A549 (cell line): ENCODE measurements around the gene ADGRB2. TPM values are rescaled to one million over a fixed set of nuclear protein-coding genes. Genes with fewer than 3 reads are reported as not detected.

Experiments used
- ATAC-seq, 2 experiments: fragments of 200-7000 bp in 1 of 2; fragments of >200 bp in 1 of 2; cut with Nextera tagmentation in 1 of 2; cut with Tn5 transposase in 1 of 2; 3 replicates each; pipeline versions ENCODE4 v1.8.0 to v1.9.1; 2018 to 2020; ENCODE audit warnings: mild to moderate bottlenecking in 1 of 2, moderate library complexity in 1 of 2
- CTCF ChIA-PET: fragments of 300-600 bp; sonication (Branson Sonifier 250); formaldehyde crosslinking; extraction: SDS; loops from one replicate; lab custom pipeline; 2021; ENCODE audit warnings: antibody characterized with exemption, inconsistent platforms; lab: Yijun Ruan, JAX
- POLR2A ChIA-PET: fragments of 350-600 bp; formaldehyde crosslinking; extraction: SDS; loops from one replicate; lab custom pipeline; 2021; ENCODE audit warnings: antibody characterized with exemption, inconsistent platforms; lab: Yijun Ruan, JAX
- DNase-seq, 2 experiments: peaks; one replicate each; pipeline versions ENCODE4 v3.0.0 to v3.0.0-alpha.2; 2011 to 2016; ENCODE audit warnings: low read depth in 1 of 2, low spot score in 1 of 2
- FAIRE-seq: peaks from 2 replicates; lab custom pipeline; 2011; peaks lifted over from hg19 to GRCh38; lab: Jason Lieb, UNC
- H3K27ac ChIP-seq, 2 experiments: fragments of >200 bp; sonication (Bioruptor Twin); formaldehyde crosslinking; 3 replicates each; pipeline ENCODE4 v1.5.1; 2016 to 2017
- H3K4me1 ChIP-seq: fragments of >200 bp; sonication (Bioruptor Twin); formaldehyde crosslinking; 3 replicates; pipeline ENCODE4 v1.6.1; 2016
- H3K4me2 ChIP-seq: fragments of >200 bp; sonication (Bioruptor Twin); formaldehyde crosslinking; 3 replicates; pipeline ENCODE4 v1.6.1; 2016
- H3K4me3 ChIP-seq: fragments of >200 bp; sonication (Bioruptor Twin); formaldehyde crosslinking; 3 replicates; pipeline ENCODE4 v1.5.1; 2016
- H3K9me3 ChIP-seq: fragments of >200 bp; sonication (Bioruptor Twin); formaldehyde crosslinking; 3 replicates; pipeline ENCODE4 v1.6.1; 2016
- ATOH8 ChIP-seq: fragments of 250-450 bp; sonication (Bioruptor Pico); IDR thresholded peaks from 2 replicates; pipeline ENCODE4 v1.5.0; 2020; ENCODE audit warnings: low read depth, mild to moderate bottlenecking, moderate library complexity
- CBX8 ChIP-seq: fragments of 200-600 bp; sonication (generic); IDR thresholded peaks from 2 replicates; pipeline ENCODE4 v1.6.1; 2016
- CTCF ChIP-seq: fragments of >200 bp; sonication (Bioruptor Twin); formaldehyde crosslinking; IDR thresholded peaks from 3 replicates; pipeline ENCODE4 v1.5.1; 2016
- E2F6 ChIP-seq: IDR thresholded peaks from 2 replicates; pipeline ENCODE4 v1.6.1; 2012; ENCODE audit warnings: low read depth, borderline replicate concordance
- FOSB ChIP-seq: fragments of 250-450 bp; sonication (Bioruptor Pico); IDR thresholded peaks from 2 replicates; pipeline ENCODE4 v1.5.0; 2020; ENCODE audit warnings: mild to moderate bottlenecking, moderate library complexity
- FOSL2 ChIP-seq, 2 experiments: fragments of 450-650 bp in 1 of 2; fragments of >200 bp in 1 of 2; sonication (Bioruptor Twin) in 1 of 2; formaldehyde crosslinking; IDR thresholded peaks; 2 replicates each; pipeline versions ENCODE4 v1.5.0 to v1.6.1; 2016 to 2020; ENCODE audit warnings: mild to moderate bottlenecking in 1 of 2, moderate library complexity in 1 of 2
- FOXS1 ChIP-seq: fragments of 250-450 bp; sonication (Bioruptor Pico); IDR thresholded peaks from 2 replicates; pipeline ENCODE4 v1.5.0; 2020; ENCODE audit warnings: mild to moderate bottlenecking, moderate library complexity
- HOXB13 ChIP-seq: fragments of 250-450 bp; sonication (Bioruptor Pico); IDR thresholded peaks from 2 replicates; pipeline ENCODE4 v1.5.0; 2020; ENCODE audit warnings: low read depth, mild to moderate bottlenecking, moderate library complexity
- HOXB5 ChIP-seq: fragments of 250-450 bp; sonication (Bioruptor Pico); IDR thresholded peaks from 2 replicates; pipeline ENCODE4 v1.5.0; 2020; ENCODE audit warnings: mild to moderate bottlenecking, moderate library complexity
- JUN ChIP-seq, 2 experiments: fragments of >200 bp; sonication (Bioruptor Twin); formaldehyde crosslinking; IDR thresholded peaks; 2 replicates in 1 of 2; 3 replicates in 1 of 2; pipeline ENCODE4 v1.6.1; 2016 to 2017
- MAX ChIP-seq: IDR thresholded peaks from 2 replicates; pipeline ENCODE4 v1.6.1; 2012
- MYC ChIP-seq: IDR thresholded peaks from 2 replicates; pipeline ENCODE4 v1.6.1; 2012; ENCODE audit warnings: mild to moderate bottlenecking, inconsistent platforms, low read length, improper control_type of control experiment, borderline replicate concordance
- PHF8 ChIP-seq: fragments of 200-600 bp; sonication (generic); IDR thresholded peaks from 2 replicates; pipeline ENCODE4 v1.6.1; 2016; ENCODE audit warnings: low read depth, mild to moderate bottlenecking, antibody characterized with exemption, moderate library complexity, borderline replicate concordance
- POLR2A ChIP-seq: IDR thresholded peaks from 2 replicates; pipeline ENCODE4 v1.6.1; 2012; ENCODE audit warnings: mild to moderate bottlenecking, low read length
- RAD21 ChIP-seq, 2 experiments: fragments of >200 bp in 1 of 2; sonication (Bioruptor Twin) in 1 of 2; formaldehyde crosslinking in 1 of 2; IDR thresholded peaks in 1 of 2; conservative IDR thresholded peaks in 1 of 2; 2 replicates in 1 of 2; 3 replicates in 1 of 2; pipeline ENCODE4 v1.6.1; 2012 to 2018; ENCODE audit warnings: inconsistent platforms in 1 of 2
- RARB ChIP-seq: fragments of 250-450 bp; sonication (Bioruptor Pico); IDR thresholded peaks from 2 replicates; pipeline ENCODE4 v1.8.0; 2021; ENCODE audit warnings: mild to moderate bottlenecking, moderate library complexity
- RCOR1 ChIP-seq: fragments of 150-350 bp; IDR thresholded peaks from 2 replicates; pipeline ENCODE4 v1.6.1; 2014; ENCODE audit warnings: antibody characterized with exemption, low read length, low read depth
- RFX5 ChIP-seq: fragments of 450-650 bp; IDR thresholded peaks from 2 replicates; pipeline ENCODE4 v1.7.1; 2014; ENCODE audit warnings: antibody characterized with exemption, mild to moderate bottlenecking, moderate library complexity
- SMC3 ChIP-seq: fragments of >200 bp; sonication (Bioruptor Twin); formaldehyde crosslinking; IDR thresholded peaks from 3 replicates; pipeline ENCODE4 v1.6.1; 2018; ENCODE audit warnings: inconsistent platforms
- TP53 ChIP-seq: fragments of 250-450 bp; sonication (Bioruptor Pico); IDR thresholded peaks from 2 replicates; pipeline ENCODE4 v1.5.0; 2021; ENCODE audit warnings: mild to moderate bottlenecking, moderate library complexity
- ZNF302 ChIP-seq: fragments of 250-450 bp; sonication (Bioruptor Pico); IDR thresholded peaks from 2 replicates; pipeline ENCODE4 v1.9.0; 2021; ENCODE audit warnings: inconsistent platforms, mild to moderate bottlenecking, moderate library complexity
- WGBS: methylation state at CpG from one replicate; pipeline ENCODE4 v1.1.6; 2017; ENCODE audit errors: missing lambda C conversion rate; 5-methylcytosine and 5-hydroxymethylcytosine counted together
- polyA plus RNA-seq, 4 experiments: library from polyadenylated mRNA; depleted of rRNA in 3 of 4; stranded (reverse); fragments of >200 nt; fragmentation: RNase III in 1 of 4; extraction: RNeasy Plus Mini Kit Qiagen cat#74134 plus additional on column Dnase treatment in 1 of 4; gene quantifications; 2 replicates in 3 of 4; 3 replicates in 1 of 4; pipeline ENCODE4 v1.2.3, GENCODE V29; 2011 to 2017
- TF ChIP-seq, protein P1 (sequence below): fragments of 250-450 bp; sonication (Bioruptor Pico); IDR thresholded peaks from 2 replicates; pipeline ENCODE4 v1.5.0; 2021; ENCODE audit warnings: mild to moderate bottlenecking, moderate library complexity, borderline replicate concordance
- TF ChIP-seq, protein P2 (sequence below): fragments of >200 bp; sonication (Bioruptor Twin); formaldehyde crosslinking; IDR thresholded peaks from 3 replicates; pipeline ENCODE4 v1.6.1; 2016
- TF ChIP-seq, protein P3 (sequence below): fragments of >200 bp; sonication (Bioruptor Twin); formaldehyde crosslinking; IDR thresholded peaks from 2 replicates; pipeline ENCODE4 v1.6.1; 2016

Gene ADGRB2
- polyA plus RNA-seq, 2 of the 4 experiments (the other 2 are of a cell fraction), result 2.3 to 6.6 TPM

DNA sequence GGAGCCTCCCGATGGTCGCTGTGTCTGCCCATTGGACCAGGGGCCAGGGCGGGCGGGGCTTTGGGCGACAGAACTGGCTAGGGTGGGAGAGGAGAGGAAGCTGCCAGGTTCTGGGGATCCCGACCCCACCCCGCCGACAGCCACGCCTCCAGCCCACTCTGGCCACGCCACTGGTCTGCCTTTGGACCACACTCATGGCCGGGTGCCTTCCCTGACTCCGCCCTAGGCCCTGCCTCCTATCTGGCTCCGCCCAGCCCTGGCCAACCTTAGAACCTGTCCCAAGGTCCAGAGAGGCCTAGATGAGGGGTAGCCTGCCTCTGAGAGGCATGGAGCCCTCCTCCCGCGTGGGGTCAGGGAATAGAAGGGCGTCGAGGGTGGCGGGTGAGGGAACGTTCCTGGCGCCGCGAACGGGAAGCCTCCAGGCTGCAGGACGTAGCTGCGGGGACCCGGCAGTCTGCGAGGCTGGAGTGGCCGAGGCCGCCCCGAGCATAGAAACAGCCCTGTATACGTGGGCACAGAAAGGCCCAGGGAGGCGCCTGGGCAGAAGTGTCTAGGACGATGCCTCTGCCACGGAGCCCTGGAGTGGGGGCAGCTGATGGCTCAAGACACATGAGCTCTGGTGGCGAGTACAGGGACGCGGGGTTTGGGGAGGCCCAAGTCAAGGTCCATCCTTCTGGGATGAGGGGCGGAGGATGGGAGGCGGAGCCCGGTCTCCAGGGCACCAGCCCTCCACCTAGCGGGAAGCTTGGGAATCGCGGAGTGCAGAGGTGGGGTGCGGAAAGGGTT lies 48.9 kb downstream of the ADGRB2 start:
- H3K27ac ChIP-seq, result peak overlapping the region; percentile 91 to 94
- H3K9me3 ChIP-seq, result no peaks in the 10 kb centered on the region
- ChIA-PET POLR2A (interaction anchor here (0.7 to 3.0 kb wide), 13 partner anchors 10 to 348 kb away, joined by 3 to 30 read pairs (median 5); partner anchors contain the start of gene PEF1), CTCF (interaction anchor here (0.6 to 12.0 kb wide), 39 partner anchors 10 to 414 kb away, joined by 3 to 183 read pairs (median 7); partner anchors contain the start of gene COL16A1)
- peaks cover 53% of the 10 kb centered on the region for H3K4me1 ChIP-seq
- peak overlapping the region; percentile 94 for H3K4me2 ChIP-seq
- DNase-seq, result peak; percentile 87 to 93
- peak overlapping the region; percentile 49 for H3K4me3 ChIP-seq
- FAIRE-seq, result no peak
- TF ChIP-seq CBX8, result no peak
- no peak for TF ChIP-seq RFX5
- peak; percentile 43 to 56 for TF ChIP-seq RAD21 (conservative IDR thresholded peaks at IDR 0.05 in 1 of 2, IDR thresholded peaks at IDR 0.05 in 1 of 2)
- no peak for TF ChIP-seq FOXS1 (CRISPR knock-in tag)
- no peak for TF ChIP-seq FOSB (CRISPR knock-in tag)
- peak; percentile 44; the same call in 1 of the 2 replicates for TF ChIP-seq PHF8
- TF ChIP-seq MAX, result peak; percentile 56; the same call in 1 of the 2 replicates
- TF ChIP-seq, protein P1, sequence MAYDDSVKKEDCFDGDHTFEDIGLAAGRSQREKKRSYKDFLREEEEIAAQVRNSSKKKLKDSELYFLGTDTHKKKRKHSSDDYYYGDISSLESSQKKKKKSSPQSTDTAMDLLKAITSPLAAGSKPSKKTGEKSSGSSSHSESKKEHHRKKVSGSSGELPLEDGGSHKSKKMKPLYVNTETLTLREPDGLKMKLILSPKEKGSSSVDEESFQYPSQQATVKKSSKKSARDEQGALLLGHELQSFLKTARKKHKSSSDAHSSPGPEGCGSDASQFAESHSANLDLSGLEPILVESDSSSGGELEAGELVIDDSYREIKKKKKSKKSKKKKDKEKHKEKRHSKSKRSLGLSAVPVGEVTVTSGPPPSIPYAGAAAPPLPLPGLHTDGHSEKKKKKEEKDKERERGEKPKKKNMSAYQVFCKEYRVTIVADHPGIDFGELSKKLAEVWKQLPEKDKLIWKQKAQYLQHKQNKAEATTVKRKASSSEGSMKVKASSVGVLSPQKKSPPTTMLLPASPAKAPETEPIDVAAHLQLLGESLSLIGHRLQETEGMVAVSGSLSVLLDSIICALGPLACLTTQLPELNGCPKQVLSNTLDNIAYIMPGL (CRISPR knock-in tag), result no peak
- TF ChIP-seq MYC, result no peak
- peak; percentile 57 for TF ChIP-seq CTCF
- 0 out of 5 replicates have a peak, but pooled peaks of 1 of the 2 experiments have one; percentile 39 for TF ChIP-seq JUN (IDR thresholded peaks at IDR 0.05)
- no peak for TF ChIP-seq HOXB13 (CRISPR knock-in tag)
- TF ChIP-seq, protein P2, sequence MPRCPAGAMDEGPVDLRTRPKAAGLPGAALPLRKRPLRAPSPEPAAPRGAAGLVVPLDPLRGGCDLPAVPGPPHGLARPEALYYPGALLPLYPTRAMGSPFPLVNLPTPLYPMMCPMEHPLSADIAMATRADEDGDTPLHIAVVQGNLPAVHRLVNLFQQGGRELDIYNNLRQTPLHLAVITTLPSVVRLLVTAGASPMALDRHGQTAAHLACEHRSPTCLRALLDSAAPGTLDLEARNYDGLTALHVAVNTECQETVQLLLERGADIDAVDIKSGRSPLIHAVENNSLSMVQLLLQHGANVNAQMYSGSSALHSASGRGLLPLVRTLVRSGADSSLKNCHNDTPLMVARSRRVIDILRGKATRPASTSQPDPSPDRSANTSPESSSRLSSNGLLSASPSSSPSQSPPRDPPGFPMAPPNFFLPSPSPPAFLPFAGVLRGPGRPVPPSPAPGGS, result 0 out of 3 replicates have a peak, but pooled peaks have one; percentile 32
- peak; percentile 73 for TF ChIP-seq POLR2A
- TF ChIP-seq SMC3, result peak; percentile 65
- 2% methylated on average over 8 of the region's 44 CpGs for WGBS
- peak; percentile 87 to 96 for ATAC-seq

- 4% methylated on average over 11 of the region's 39 CpGs for WGBS
- Histone ChIP-seq H3K4me2 (peak overlapping the region; percentile 94), H3K4me1 (peaks cover 53% of the 10 kb centered on the region), H3K4me3 (peak overlapping the region; percentile 49), H3K9me3 (no peaks in the 10 kb centered on the region), H3K27ac (peak overlapping the region; percentile 91 to 94)
- CTCF ChIA-PET, result interaction anchor here (0.8 to 12.0 kb wide), 28 partner anchors 10 to 165 kb away, joined by 3 to 183 read pairs (median 6); partner anchors contain the start of gene COL16A1
- ATAC-seq (peak; percentile 54 to 58), DNase-seq (peak; percentile 55 to 69), FAIRE-seq (no peak)
- POLR2A ChIA-PET, result interaction anchor here (0.7 to 3.0 kb wide), 6 partner anchors 10 to 299 kb away, joined by 3 to 30 read pairs (median 8); no protein-coding TSS in a partner anchor
- no peak for TF ChIP-seq ATOH8 (CRISPR knock-in tag)
- no peak for TF ChIP-seq FOSL2 (IDR thresholded peaks at IDR 0.05)
- TF ChIP-seq FOSL2 (CRISPR knock-in tag; IDR thresholded peaks at IDR 0.05), result peak; percentile 36
- peak; percentile 56 for TF ChIP-seq CTCF
- no peak for TF ChIP-seq RARB (CRISPR knock-in tag)
- TF ChIP-seq ZNF302 (CRISPR knock-in tag), result no peak
- no peak for TF ChIP-seq TP53
- TF ChIP-seq RCOR1, result no peak
- TF ChIP-seq CBX8, result no peak
- TF ChIP-seq, protein P3, sequence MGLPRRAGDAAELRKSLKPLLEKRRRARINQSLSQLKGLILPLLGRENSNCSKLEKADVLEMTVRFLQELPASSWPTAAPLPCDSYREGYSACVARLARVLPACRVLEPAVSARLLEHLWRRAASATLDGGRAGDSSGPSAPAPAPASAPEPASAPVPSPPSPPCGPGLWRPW, result no peak
- TF ChIP-seq HOXB5, result no peak
- TF ChIP-seq E2F6, result no peak
Measured at GRCh38 chr1:31714442-31715086, 49.6 kb downstream of the ADGRB2 start.
